Measurements from ENCODE around the gene COX19.

DNA sequence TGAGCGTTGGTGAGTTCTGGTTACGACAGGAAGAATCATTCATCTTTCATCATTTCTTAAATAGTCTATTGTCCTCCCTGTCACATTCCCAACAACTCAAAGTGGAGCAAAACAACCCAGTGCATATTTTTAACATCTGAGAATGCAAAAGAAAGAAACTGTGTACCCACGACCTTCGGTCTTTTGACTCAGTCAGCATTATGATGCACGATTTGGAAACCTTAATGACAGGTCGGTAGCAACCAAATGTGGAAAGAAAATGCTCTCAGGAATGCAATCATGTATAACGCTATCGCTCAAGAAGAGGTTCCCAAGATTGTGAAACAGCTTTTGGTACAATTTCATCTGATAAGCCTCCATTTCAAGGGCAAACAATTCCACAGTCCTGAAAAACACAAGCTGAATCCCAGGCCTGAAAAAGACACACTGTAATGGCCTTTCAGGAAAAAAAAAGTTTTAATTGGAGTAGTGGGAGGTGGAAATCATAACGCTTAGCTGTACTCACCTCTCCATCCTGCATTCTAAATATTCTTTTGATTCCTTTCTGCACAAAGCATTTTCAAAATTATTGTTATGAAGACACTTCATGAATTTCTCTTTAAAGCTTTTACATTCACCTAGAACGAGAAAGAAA lies 2.6 kb downstream of the COX19 start:
- TF ChIP-seq, protein P1, sequence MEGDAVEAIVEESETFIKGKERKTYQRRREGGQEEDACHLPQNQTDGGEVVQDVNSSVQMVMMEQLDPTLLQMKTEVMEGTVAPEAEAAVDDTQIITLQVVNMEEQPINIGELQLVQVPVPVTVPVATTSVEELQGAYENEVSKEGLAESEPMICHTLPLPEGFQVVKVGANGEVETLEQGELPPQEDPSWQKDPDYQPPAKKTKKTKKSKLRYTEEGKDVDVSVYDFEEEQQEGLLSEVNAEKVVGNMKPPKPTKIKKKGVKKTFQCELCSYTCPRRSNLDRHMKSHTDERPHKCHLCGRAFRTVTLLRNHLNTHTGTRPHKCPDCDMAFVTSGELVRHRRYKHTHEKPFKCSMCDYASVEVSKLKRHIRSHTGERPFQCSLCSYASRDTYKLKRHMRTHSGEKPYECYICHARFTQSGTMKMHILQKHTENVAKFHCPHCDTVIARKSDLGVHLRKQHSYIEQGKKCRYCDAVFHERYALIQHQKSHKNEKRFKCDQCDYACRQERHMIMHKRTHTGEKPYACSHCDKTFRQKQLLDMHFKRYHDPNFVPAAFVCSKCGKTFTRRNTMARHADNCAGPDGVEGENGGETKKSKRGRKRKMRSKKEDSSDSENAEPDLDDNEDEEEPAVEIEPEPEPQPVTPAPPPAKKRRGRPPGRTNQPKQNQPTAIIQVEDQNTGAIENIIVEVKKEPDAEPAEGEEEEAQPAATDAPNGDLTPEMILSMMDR (IDR thresholded peaks at IDR 0.05) = no peak
- TF ChIP-seq, protein P2, sequence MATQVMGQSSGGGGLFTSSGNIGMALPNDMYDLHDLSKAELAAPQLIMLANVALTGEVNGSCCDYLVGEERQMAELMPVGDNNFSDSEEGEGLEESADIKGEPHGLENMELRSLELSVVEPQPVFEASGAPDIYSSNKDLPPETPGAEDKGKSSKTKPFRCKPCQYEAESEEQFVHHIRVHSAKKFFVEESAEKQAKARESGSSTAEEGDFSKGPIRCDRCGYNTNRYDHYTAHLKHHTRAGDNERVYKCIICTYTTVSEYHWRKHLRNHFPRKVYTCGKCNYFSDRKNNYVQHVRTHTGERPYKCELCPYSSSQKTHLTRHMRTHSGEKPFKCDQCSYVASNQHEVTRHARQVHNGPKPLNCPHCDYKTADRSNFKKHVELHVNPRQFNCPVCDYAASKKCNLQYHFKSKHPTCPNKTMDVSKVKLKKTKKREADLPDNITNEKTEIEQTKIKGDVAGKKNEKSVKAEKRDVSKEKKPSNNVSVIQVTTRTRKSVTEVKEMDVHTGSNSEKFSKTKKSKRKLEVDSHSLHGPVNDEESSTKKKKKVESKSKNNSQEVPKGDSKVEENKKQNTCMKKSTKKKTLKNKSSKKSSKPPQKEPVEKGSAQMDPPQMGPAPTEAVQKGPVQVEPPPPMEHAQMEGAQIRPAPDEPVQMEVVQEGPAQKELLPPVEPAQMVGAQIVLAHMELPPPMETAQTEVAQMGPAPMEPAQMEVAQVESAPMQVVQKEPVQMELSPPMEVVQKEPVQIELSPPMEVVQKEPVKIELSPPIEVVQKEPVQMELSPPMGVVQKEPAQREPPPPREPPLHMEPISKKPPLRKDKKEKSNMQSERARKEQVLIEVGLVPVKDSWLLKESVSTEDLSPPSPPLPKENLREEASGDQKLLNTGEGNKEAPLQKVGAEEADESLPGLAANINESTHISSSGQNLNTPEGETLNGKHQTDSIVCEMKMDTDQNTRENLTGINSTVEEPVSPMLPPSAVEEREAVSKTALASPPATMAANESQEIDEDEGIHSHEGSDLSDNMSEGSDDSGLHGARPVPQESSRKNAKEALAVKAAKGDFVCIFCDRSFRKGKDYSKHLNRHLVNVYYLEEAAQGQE (IDR thresholded peaks at IDR 0.05; ENCODE audit: insufficient read depth in 1 of 2, low read depth in 2 of 2, low read length in 1 of 2) = no peak
- TF ChIP-seq POLR2AphosphoS5 (IDR thresholded peaks at IDR 0.05; ENCODE audit: low read depth, low read length) = no peak
- TF ChIP-seq SIN3A (IDR thresholded peaks at IDR 0.05; ENCODE audit: borderline replicate concordance, insufficient read depth, low read depth, low read length) = no peak
- TF ChIP-seq TCF7L2 (IDR thresholded peaks at IDR 0.05; ENCODE audit: low read depth, low read length) = no peak

Measured in Panc1 (cell line).